Measurements from ENCODE around the gene LYSMD1.

DNA sequence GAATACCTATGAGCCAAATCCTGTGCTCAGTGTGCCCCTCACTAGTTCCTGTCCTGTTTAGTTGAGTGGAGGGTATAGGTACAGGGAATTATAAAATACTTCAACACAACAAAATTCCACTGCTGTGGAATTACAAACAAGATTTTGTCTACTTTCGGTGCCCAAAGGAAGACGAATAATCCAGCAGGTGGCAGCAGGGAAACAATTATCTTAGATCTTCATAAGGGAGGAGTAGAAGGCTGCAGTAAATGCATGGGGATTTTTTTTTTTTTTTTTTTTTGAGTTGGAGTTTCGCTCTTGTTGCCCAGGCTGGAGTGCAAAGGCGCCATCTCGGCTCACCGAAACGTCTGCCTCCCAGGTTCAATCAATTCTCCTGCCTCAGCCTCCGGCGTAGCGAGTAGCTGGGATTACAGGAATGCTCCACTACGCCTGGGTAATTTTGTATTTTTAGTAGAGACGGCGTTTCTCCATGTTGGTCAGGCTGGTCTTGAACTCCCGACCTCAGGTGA, 30.6 kb upstream of the LYSMD1 start:
- TF ChIP-seq POLR2A (IDR thresholded peaks at IDR 0.05), result no peak
- TF ChIP-seq, protein P1, sequence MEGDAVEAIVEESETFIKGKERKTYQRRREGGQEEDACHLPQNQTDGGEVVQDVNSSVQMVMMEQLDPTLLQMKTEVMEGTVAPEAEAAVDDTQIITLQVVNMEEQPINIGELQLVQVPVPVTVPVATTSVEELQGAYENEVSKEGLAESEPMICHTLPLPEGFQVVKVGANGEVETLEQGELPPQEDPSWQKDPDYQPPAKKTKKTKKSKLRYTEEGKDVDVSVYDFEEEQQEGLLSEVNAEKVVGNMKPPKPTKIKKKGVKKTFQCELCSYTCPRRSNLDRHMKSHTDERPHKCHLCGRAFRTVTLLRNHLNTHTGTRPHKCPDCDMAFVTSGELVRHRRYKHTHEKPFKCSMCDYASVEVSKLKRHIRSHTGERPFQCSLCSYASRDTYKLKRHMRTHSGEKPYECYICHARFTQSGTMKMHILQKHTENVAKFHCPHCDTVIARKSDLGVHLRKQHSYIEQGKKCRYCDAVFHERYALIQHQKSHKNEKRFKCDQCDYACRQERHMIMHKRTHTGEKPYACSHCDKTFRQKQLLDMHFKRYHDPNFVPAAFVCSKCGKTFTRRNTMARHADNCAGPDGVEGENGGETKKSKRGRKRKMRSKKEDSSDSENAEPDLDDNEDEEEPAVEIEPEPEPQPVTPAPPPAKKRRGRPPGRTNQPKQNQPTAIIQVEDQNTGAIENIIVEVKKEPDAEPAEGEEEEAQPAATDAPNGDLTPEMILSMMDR (IDR thresholded peaks at IDR 0.05 in 4 of 5, conservative IDR thresholded peaks at IDR 0.05 in 1 of 5), result peak; percentile 54 to 72 (median 68)
